Mucosa of descending colon (tissue), 3 donors: Measurements from ENCODE around the gene AGAP1. TPM values are rescaled to one million over a fixed set of nuclear protein-coding genes. Genes with fewer than 3 reads are reported as not detected.

Experiments used
- ATAC-seq: fragments of 200-7000 bp; cut with Tn5 transposase; one replicate; pipeline ENCODE4 v1.9.1; 2020; ENCODE audit warnings: mild to moderate bottlenecking, moderate library complexity
- DNase-seq, 3 donors: peaks; one replicate each; pipeline ENCODE4 v3.0.0-alpha.2; 2020
- H3K36me3 ChIP-seq: fragments of 200-600 bp; one replicate; pipeline ENCODE4 v1.8.0; 2021; ENCODE audit warnings: low read depth, mild to moderate bottlenecking
- H3K4me1 ChIP-seq: fragments of 200-600 bp; one replicate; pipeline ENCODE4 v1.8.0; 2021; ENCODE audit warnings: low read depth, mild to moderate bottlenecking
- H3K4me3 ChIP-seq: fragments of 200-600 bp; one replicate; pipeline ENCODE4 v1.8.0; 2021; ENCODE audit warnings: mild to moderate bottlenecking
- H3K9me3 ChIP-seq: fragments of 200-600 bp; one replicate; pipeline ENCODE4 v1.8.0; 2021; ENCODE audit warnings: mild to moderate bottlenecking
- CTCF ChIP-seq: fragments of 200-600 bp; IDR thresholded peaks from one replicate; pipeline ENCODE4 v1.8.0; 2022; ENCODE audit warnings: antibody characterized with exemption, mild to moderate bottlenecking
- intact Hi-C, 2 donors: fragments of 100-400 bp; cut with DNase I in 1 of 2; cut with micrococcal nuclease in 1 of 2; formaldehyde crosslinking; loops; one replicate each; pipeline versions ENCODE4 v1.11.0 to v1.11.1; 2022; cut with DNase I, micrococcal nuclease
- total RNA-seq, 3 donors: library from RNA; stranded (reverse); fragmentation: NEBNext Ultra II Directional in 2 of 3; extraction: Animal tissue kit (Norgen Biotek cat#: 25700) in 2 of 3; gene quantifications; one replicate each; pipeline versions ENCODE4 v1.2.1 to v1.2.4, GENCODE V29; 2021 to 2023
- donor health status: DM: no; HTN: no; CAD: no; lungs with moderate emphysema.
- donor health status: DM: no; HTN: no; CAD: no.
- donor health status: DM: no; HTN: yes; CAD: no.

The AGAP1 gene
- total RNA-seq, 3 donors from 2014 or later = 68.1 to 112 (median 88.9) TPM

GRCh38 chr2:235505181-235505741 lies 11.4 kb downstream of the AGAP1 start:
- no peak overlapping the region for H3K4me3 ChIP-seq
- TF ChIP-seq CTCF = no peak
- no peaks in the 10 kb centered on the region for H3K9me3 ChIP-seq
- peak; percentile 55 for ATAC-seq
- no peaks in the 10 kb centered on the region for H3K36me3 ChIP-seq
- peaks cover 36% of the 10 kb centered on the region for H3K4me1 ChIP-seq
- intact Hi-C loops = no loop called here
- peak; percentile 70 to 79 (median 77) for DNase-seq

GRCh38 chr2:235506291-235506996 lies 12.6 kb downstream of the AGAP1 start:
- Histone ChIP-seq H3K4me1 (peaks cover 44% of the 10 kb centered on the region), H3K4me3 (no peak overlapping the region), H3K36me3 (no peaks in the 10 kb centered on the region), H3K9me3 (no peaks in the 10 kb centered on the region)
- peak; percentile 50 for ATAC-seq
- TF ChIP-seq CTCF = no peak
- intact Hi-C loops = no loop called here
- peak; percentile 68 to 77 (median 76) for DNase-seq

GRCh38 chr2:235506997-235507615 lies 13.3 kb downstream of the AGAP1 start:
- no peak for ATAC-seq

GRCh38 chr2:235507928-235508327 lies 14.1 kb downstream of the AGAP1 start:
- ATAC-seq = no peak
- intact Hi-C loops = no loop called here
- TF ChIP-seq CTCF = no peak
- H3K4me1 ChIP-seq = peaks cover 52% of the 10 kb centered on the region
- no peaks in the 10 kb centered on the region for H3K36me3 ChIP-seq
- H3K4me3 ChIP-seq = no peak overlapping the region
- no peak for DNase-seq
- H3K9me3 ChIP-seq = no peaks in the 10 kb centered on the region

More at GRCh38 chr2:235506997-235507615, 13.3 kb downstream of the AGAP1 start:
- no peak for DNase-seq
- intact Hi-C loops = no loop called here
- Histone ChIP-seq H3K4me1 (peaks cover 46% of the 10 kb centered on the region), H3K36me3 (no peaks in the 10 kb centered on the region), H3K9me3 (no peaks in the 10 kb centered on the region), H3K4me3 (no peak overlapping the region)
- no peak for TF ChIP-seq CTCF

- Histone ChIP-seq H3K9me3 (no peaks in the 10 kb centered on the region), H3K36me3 (no peaks in the 10 kb centered on the region), H3K4me3 (no peak overlapping the region), H3K4me1 (peaks cover 55% of the 10 kb centered on the region)
- DNase-seq = peak; percentile 80 to 82 (median 81)
- intact Hi-C loops = no loop called here
- ATAC-seq = peak; percentile 36
- no peak for TF ChIP-seq CTCF
Measured at GRCh38 chr2:235508371-235509160, 14.7 kb downstream of the AGAP1 start.
